HCT116 (cell line): ENCODE results near the gene ZNF25.

Experiments
- EZH2phosphoT487 ChIP-seq: fragments of 200-600 bp; IDR thresholded peaks from 2 replicates; pipeline ENCODE4 v1.6.1; 2018; ENCODE audit warnings: antibody characterized with exemption, borderline replicate concordance
- JUND ChIP-seq: IDR thresholded peaks from 2 replicates; pipeline ENCODE4 v1.6.1; 2012
- POLR2AphosphoS5 ChIP-seq: IDR thresholded peaks from 2 replicates; pipeline ENCODE4 v1.6.1; 2011; ENCODE audit warnings: mild to moderate bottlenecking, low read depth, low read length, moderate library complexity
- SP1 ChIP-seq: IDR thresholded peaks from 2 replicates; pipeline ENCODE4 v1.6.1; 2012; ENCODE audit warnings: low read depth
- TCF7L2 ChIP-seq: IDR thresholded peaks from 2 replicates; pipeline ENCODE4 v1.7.0; 2011; ENCODE audit warnings: borderline replicate concordance, inconsistent platforms; ENCODE audit not compliant: insufficient read depth, insufficient read length; ENCODE audit errors: extremely low read depth
- TF ChIP-seq, protein P1 (sequence below), 3 experiments: fragments of 200-600 bp in 1 of 3; sonication (generic) in 1 of 3; IDR thresholded peaks in 2 of 3; conservative IDR thresholded peaks in 1 of 3; 2 replicates each; pipeline ENCODE4 v1.5.1; 2012 to 2017; ENCODE audit warnings: low read depth in 2 of 3, low read length in 2 of 3, antibody characterized with exemption in 1 of 3, borderline replicate concordance in 1 of 3, control low read depth in 1 of 3, mild to moderate bottlenecking in 1 of 3, mixed read lengths in 1 of 3, mixed run types in 1 of 3, moderate library complexity in 1 of 3; ENCODE audit not compliant: insufficient read depth in 1 of 3

DNA sequence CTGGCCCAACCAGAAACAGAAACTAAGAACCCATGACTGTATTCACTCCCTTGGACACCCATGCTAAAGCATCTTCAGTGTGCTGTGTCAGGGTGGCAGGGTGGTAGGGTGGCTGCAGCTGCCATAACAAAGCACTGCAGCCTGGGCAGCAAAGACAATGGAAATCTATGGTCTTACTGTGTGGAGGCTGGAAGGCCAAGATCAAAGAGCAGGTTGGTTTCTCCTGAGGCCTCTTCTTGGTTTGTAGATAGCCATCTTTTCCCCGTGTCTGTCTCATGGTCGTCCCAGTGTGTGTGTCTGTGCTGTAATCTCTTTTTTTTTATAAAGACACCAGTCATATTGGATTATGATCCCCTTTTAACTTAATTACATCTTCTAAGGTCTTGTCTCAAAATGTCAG is 15.2 kb upstream of the ZNF25 start:
- TF ChIP-seq, protein P1, sequence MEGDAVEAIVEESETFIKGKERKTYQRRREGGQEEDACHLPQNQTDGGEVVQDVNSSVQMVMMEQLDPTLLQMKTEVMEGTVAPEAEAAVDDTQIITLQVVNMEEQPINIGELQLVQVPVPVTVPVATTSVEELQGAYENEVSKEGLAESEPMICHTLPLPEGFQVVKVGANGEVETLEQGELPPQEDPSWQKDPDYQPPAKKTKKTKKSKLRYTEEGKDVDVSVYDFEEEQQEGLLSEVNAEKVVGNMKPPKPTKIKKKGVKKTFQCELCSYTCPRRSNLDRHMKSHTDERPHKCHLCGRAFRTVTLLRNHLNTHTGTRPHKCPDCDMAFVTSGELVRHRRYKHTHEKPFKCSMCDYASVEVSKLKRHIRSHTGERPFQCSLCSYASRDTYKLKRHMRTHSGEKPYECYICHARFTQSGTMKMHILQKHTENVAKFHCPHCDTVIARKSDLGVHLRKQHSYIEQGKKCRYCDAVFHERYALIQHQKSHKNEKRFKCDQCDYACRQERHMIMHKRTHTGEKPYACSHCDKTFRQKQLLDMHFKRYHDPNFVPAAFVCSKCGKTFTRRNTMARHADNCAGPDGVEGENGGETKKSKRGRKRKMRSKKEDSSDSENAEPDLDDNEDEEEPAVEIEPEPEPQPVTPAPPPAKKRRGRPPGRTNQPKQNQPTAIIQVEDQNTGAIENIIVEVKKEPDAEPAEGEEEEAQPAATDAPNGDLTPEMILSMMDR (IDR thresholded peaks at IDR 0.05 in 2 of 3, conservative IDR thresholded peaks at IDR 0.05 in 1 of 3; ENCODE audit: borderline replicate concordance in 1 of 3, insufficient read depth in 1 of 3, low read depth in 2 of 3, low read length in 2 of 3), result no peak
- TF ChIP-seq SP1, result no peak
- TF ChIP-seq TCF7L2, result no peak
- no peak for TF ChIP-seq JUND
- no peak for TF ChIP-seq EZH2phosphoT487
- TF ChIP-seq POLR2AphosphoS5, result no peak
